HepG2 (cell line): ENCODE results near the gene EPB41L2. TPM values are rescaled to one million over a fixed set of nuclear protein-coding genes. Genes with fewer than 3 reads are reported as not detected.

Experiments used
- CHD2 ChIP-seq: IDR thresholded peaks from 2 replicates; pipeline ENCODE4 v1.6.1; 2011; ENCODE audit warnings: low read depth, low read length, improper control_type of control experiment
- FOSL2 ChIP-seq: sonication (generic); formaldehyde crosslinking; IDR thresholded peaks from 2 replicates; pipeline ENCODE4 v1.4.0; 2020; ENCODE audit warnings: missing genetic modification reagents
- MAZ ChIP-seq, 2 experiments: sonication (generic) in 1 of 2; formaldehyde crosslinking in 1 of 2; IDR thresholded peaks; 2 replicates each; pipeline versions ENCODE4 v1.5.0 to v1.6.1; 2012 to 2020; ENCODE audit warnings: low read depth in 2 of 2, mild to moderate bottlenecking in 2 of 2, borderline replicate concordance in 1 of 2, improper control_type of control experiment in 1 of 2, low read length in 1 of 2, missing genetic modification reagents in 1 of 2, moderate library complexity in 1 of 2
- PRDM10 ChIP-seq: sonication (generic); formaldehyde crosslinking; IDR thresholded peaks from 2 replicates; pipeline ENCODE4 v1.4.0; 2020; ENCODE audit warnings: low read depth, missing genetic modification reagents
- RFX5 ChIP-seq: IDR thresholded peaks from 2 replicates; pipeline ENCODE4 v1.6.1; 2011; ENCODE audit warnings: low read depth, low read length, improper control_type of control experiment
- SAFB2 ChIP-seq: sonication (generic); formaldehyde crosslinking; IDR thresholded peaks from 2 replicates; pipeline ENCODE4 v1.5.1; 2020; ENCODE audit warnings: missing genetic modification reagents, low read depth, mild to moderate bottlenecking, borderline replicate concordance
- TBL1XR1 ChIP-seq: fragments of 150-350 bp; IDR thresholded peaks from 2 replicates; pipeline ENCODE4 v1.6.1; 2014; ENCODE audit warnings: borderline replicate concordance, low read length; ENCODE audit not compliant: partially characterized antibody
- TBX3 ChIP-seq: fragments of 450-650 bp; IDR thresholded peaks from 2 replicates; pipeline ENCODE4 v1.6.1; 2017; ENCODE audit warnings: antibody characterized with exemption, mild to moderate bottlenecking, inconsistent platforms, borderline replicate concordance
- TMF1 ChIP-seq: sonication (generic); formaldehyde crosslinking; IDR thresholded peaks from 2 replicates; pipeline ENCODE4 v1.8.1; 2022; ENCODE audit warnings: low read depth, missing genetic modification reagents
- ZBTB49 ChIP-seq: sonication (generic); formaldehyde crosslinking; IDR thresholded peaks from 2 replicates; pipeline ENCODE4 v1.4.0; 2020; ENCODE audit warnings: missing genetic modification reagents, borderline replicate concordance
- ZFP36L2 ChIP-seq: sonication (generic); formaldehyde crosslinking; IDR thresholded peaks from 2 replicates; pipeline ENCODE4 v1.4.0; 2020; ENCODE audit warnings: missing genetic modification reagents
- ZNF17 ChIP-seq: sonication (generic); formaldehyde crosslinking; IDR thresholded peaks from 2 replicates; pipeline ENCODE4 v1.5.0; 2020; ENCODE audit warnings: mild to moderate bottlenecking, missing genetic modification reagents
- ZNF282 ChIP-seq: fragments of 450-650 bp; IDR thresholded peaks from 2 replicates; pipeline ENCODE4 v1.6.1; 2018; ENCODE audit not compliant: partially characterized antibody
- ZNF710 ChIP-seq: sonication (generic); formaldehyde crosslinking; IDR thresholded peaks from 2 replicates; pipeline ENCODE4 v1.5.0; 2020; ENCODE audit warnings: mild to moderate bottlenecking, missing genetic modification reagents, borderline replicate concordance
- ZNF782 ChIP-seq: sonication (generic); formaldehyde crosslinking; IDR thresholded peaks from 2 replicates; pipeline ENCODE4 v1.4.0; 2020; ENCODE audit warnings: missing genetic modification reagents, mild to moderate bottlenecking, borderline replicate concordance
- ZNF883 ChIP-seq: sonication (generic); formaldehyde crosslinking; IDR thresholded peaks from 2 replicates; pipeline ENCODE4 v1.5.1; 2020; ENCODE audit warnings: mild to moderate bottlenecking, missing genetic modification reagents; ENCODE audit errors: not compliant biosample characterization
- polyA plus RNA-seq, 8 experiments: library from polyadenylated mRNA; depleted of rRNA in 3 of 8; stranded (reverse) in 7 of 8; unstranded in 1 of 8; fragments of >200 nt; fragmentation: Illumina TruSeq in 4 of 8; extraction: Trizol in 4 of 8; gene quantifications; 2 replicates each; pipeline versions ENCODE4 v1.2.1 to v1.2.3, GENCODE V29; 2011 to 2016; ENCODE audit warnings: low read depth in 4 of 8, missing spikeins in 1 of 8, mixed read lengths in 1 of 8; ENCODE audit not compliant: insufficient read depth in 1 of 8
- total RNA-seq, 5 experiments: library from RNA; depleted of rRNA; stranded (reverse); fragments of >200 nt; fragmentation: Illumina TruSeq; extraction: Trizol; gene quantifications; 2 replicates each; pipeline ENCODE4 v1.2.3, GENCODE V29; 2016; ENCODE audit warnings: low read depth in 1 of 5

EPB41L2 gene
- total and polyA plus RNA-seq, 2 of the 13 experiments (the other 11 are each of a cell fraction or from before 2014, with no cell fraction given) = 41.7 to 56.4 TPM

GRCh38 chr6:130863415-130864230 is 199.4 kb downstream of the EPB41L2 start (continued):
- TF ChIP-seq ZNF710 (CRISPR knock-in tag) (peak; percentile 100), ZBTB49 (CRISPR knock-in tag) (no peak), FOSL2 (CRISPR knock-in tag) (peak; percentile 83), TMF1 (CRISPR knock-in tag) (no peak; the same call in 1 of the 2 replicates), ZNF782 (CRISPR knock-in tag) (no peak), ZFP36L2 (CRISPR knock-in tag) (no peak), ZNF282 (no peak), ZNF883 (CRISPR knock-in tag) (no peak), SAFB2 (CRISPR knock-in tag) (no peak), TBX3 (peak; percentile 93), TBL1XR1 (no peak), RFX5 (no peak), PRDM10 (CRISPR knock-in tag) (peak; percentile 32; the same call in 1 of the 2 replicates), CHD2 (no peak), MAZ (IDR thresholded peaks at IDR 0.05; ENCODE audit: borderline replicate concordance, low read depth, low read length) (no peak), MAZ (CRISPR knock-in tag; IDR thresholded peaks at IDR 0.05; ENCODE audit: low read depth) (peak; percentile 76; the same call in 1 of the 2 replicates), ZNF17 (CRISPR knock-in tag) (no peak)
